HFFc6 (cell line): Measurements from ENCODE around the gene STAM2. TPM values are rescaled to one million over a fixed set of nuclear protein-coding genes. Genes with fewer than 3 reads are reported as not detected.
"Not testable (repeated sequence)": the region's sequence is repeated elsewhere in the genome, so short reads cannot be mapped to it uniquely, and the experiment has no call there.

Source experiments
- DNase-seq: peaks from one replicate; pipeline ENCODE4 v3.0.0-alpha.2; 2018
- H3K27ac Mint-ChIP-seq: 2 replicates; pipeline ENCODE4 v1.8.0; 2020; ENCODE audit warnings: mild to moderate bottlenecking, mixed read lengths
- H3K27me3 Mint-ChIP-seq: 2 replicates; pipeline ENCODE4 v1.8.0; 2021; ENCODE audit warnings: mild to moderate bottlenecking, moderate library complexity, mixed read lengths; ENCODE audit not compliant: insufficient read depth
- H3K36me3 Mint-ChIP-seq: 2 replicates; pipeline ENCODE4 v1.8.0; 2021; ENCODE audit warnings: low read depth, mixed read lengths
- H3K4me1 Mint-ChIP-seq: 2 replicates; pipeline ENCODE4 v1.8.0; 2020; ENCODE audit warnings: low read depth, mixed read lengths
- H3K4me3 Mint-ChIP-seq: 2 replicates; pipeline ENCODE4 v1.8.0; 2020; ENCODE audit warnings: mild to moderate bottlenecking, moderate library complexity, mixed read lengths
- H3K9me3 Mint-ChIP-seq: 2 replicates; pipeline ENCODE4 v1.8.0; 2020; ENCODE audit warnings: mild to moderate bottlenecking, mixed read lengths
- CTCF ChIP-seq: fragments of 200-600 bp; sonication (generic); IDR thresholded peaks from 2 replicates; pipeline ENCODE4 v1.5.0; 2021; ENCODE audit warnings: antibody characterized with exemption, mild to moderate bottlenecking
- total RNA-seq, 6 experiments: library from RNA; stranded (reverse); fragmentation: NEBNext Ultra II Directional; extraction: Animal tissue kit (Norgen Biotek cat#: 25700); gene quantifications; 2 replicates in 1 of 6; 3 replicates in 5 of 6; pipeline ENCODE4 v1.2.3, GENCODE V29; 2021

The STAM2 gene
- total RNA-seq, 6 experiments from 2014 or later: 33.4 to 40.3 (median 38.5) TPM

DNA sequence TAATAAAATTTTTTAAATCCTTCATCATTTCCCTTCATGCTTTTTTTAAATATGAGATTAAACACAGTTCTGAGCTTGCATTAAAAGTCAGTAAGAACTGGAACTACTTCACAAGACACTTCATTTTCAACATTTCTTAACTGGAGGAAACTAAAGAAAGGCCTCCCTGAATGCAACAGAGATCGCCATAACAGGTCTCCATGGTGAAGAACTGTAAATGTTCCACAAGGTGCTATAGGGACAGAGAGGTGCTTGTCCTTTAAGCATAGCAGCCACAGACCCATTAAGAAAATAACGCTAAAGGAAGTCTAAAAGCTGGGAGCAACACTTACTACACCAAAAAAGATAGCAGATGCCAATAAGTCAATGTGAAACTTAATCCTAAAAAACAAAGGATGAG lies 8.5 kb downstream of the STAM2 start:
- no peak for TF ChIP-seq CTCF
- peaks cover 41% of the 10 kb centered on the region for H3K4me1 Mint-ChIP-seq
- peaks cover 9% of the 10 kb centered on the region for H3K36me3 Mint-ChIP-seq
- H3K27ac Mint-ChIP-seq: peak overlapping the region; percentile 67
- no peak for DNase-seq
- no peaks in the 10 kb centered on the region for H3K27me3 Mint-ChIP-seq
- H3K4me3 Mint-ChIP-seq: peak overlapping the region; percentile 67
- H3K9me3 Mint-ChIP-seq: no peaks in the 10 kb centered on the region

DNA sequence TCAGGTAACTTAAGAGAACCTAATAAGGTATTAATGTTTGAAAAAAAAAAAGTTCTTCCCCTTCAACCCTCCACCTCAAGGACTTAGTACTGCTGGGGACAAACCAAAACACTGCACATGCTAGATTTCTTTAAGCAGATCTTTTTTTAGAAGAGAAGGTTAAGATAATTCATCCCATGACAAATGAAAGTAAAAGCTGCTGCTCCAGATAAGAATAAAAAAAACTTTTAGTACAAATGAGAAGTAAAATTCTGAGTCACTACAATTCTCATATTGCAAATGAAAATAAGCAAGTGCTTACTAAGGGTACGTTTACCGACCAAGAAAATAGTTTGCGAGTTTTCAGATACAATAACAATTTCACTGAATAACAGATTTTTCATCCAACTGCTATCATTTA lies 8.9 kb downstream of the STAM2 start:
- Mint-ChIP-seq H3K27me3 (no peaks in the 10 kb centered on the region), H3K27ac (peak overlapping the region; percentile 67), H3K4me3 (peak overlapping the region; percentile 67), H3K9me3 (peaks cover 1% of the 10 kb centered on the region; the same call in 1 of the 2 replicates), H3K4me1 (peaks cover 37% of the 10 kb centered on the region), H3K36me3 (peaks cover 11% of the 10 kb centered on the region)
- DNase-seq: peak; percentile 47
- no peak for TF ChIP-seq CTCF

DNA sequence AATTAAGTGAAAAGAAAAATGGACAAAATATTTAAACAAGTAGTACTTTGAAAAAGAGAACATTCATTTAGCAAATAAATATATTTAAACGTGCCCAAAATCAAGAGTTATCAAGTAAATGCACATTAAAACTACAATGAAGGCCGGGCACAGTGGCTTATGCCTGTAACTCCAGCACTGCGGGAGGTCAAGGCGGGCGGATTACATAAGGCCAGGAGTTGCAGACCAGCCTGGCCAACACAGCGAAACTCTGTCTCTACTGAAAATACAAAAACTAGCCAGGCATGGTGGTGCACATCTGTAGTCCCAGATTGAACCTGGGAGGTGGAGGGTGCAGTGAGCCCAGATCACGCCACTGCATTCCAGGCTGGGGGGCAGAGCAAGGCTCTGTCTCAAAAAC lies 9.8 kb downstream of the STAM2 start:
- DNase-seq: no peak
- H3K36me3 Mint-ChIP-seq: peaks cover 15% of the 10 kb centered on the region
- H3K27me3 Mint-ChIP-seq: no peaks in the 10 kb centered on the region
- H3K9me3 Mint-ChIP-seq: peaks cover 3% of the 10 kb centered on the region; the same call in 1 of the 2 replicates
- H3K4me3 Mint-ChIP-seq: peak overlapping the region; percentile 67; the same call in 1 of the 2 replicates
- H3K4me1 Mint-ChIP-seq: peaks cover 33% of the 10 kb centered on the region
- no peak for TF ChIP-seq CTCF
- H3K27ac Mint-ChIP-seq: no peak overlapping the region

GRCh38 chr2:152165306-152165705 lies 10.3 kb downstream of the STAM2 start:
- H3K4me3 Mint-ChIP-seq: no peak overlapping the region
- DNase-seq: no peak
- no peak for TF ChIP-seq CTCF
- no peak overlapping the region for H3K27ac Mint-ChIP-seq
- peaks cover 3% of the 10 kb centered on the region; the same call in 1 of the 2 replicates for H3K9me3 Mint-ChIP-seq
- peaks cover 15% of the 10 kb centered on the region for H3K36me3 Mint-ChIP-seq
- no peaks in the 10 kb centered on the region for H3K27me3 Mint-ChIP-seq
- H3K4me1 Mint-ChIP-seq: peaks cover 33% of the 10 kb centered on the region

GRCh38 chr2:152163669-152164068 lies 11.9 kb downstream of the STAM2 start:
- not testable (repeated sequence) for H3K9me3 Mint-ChIP-seq, H3K4me3 Mint-ChIP-seq, H3K27me3 Mint-ChIP-seq

DNA sequence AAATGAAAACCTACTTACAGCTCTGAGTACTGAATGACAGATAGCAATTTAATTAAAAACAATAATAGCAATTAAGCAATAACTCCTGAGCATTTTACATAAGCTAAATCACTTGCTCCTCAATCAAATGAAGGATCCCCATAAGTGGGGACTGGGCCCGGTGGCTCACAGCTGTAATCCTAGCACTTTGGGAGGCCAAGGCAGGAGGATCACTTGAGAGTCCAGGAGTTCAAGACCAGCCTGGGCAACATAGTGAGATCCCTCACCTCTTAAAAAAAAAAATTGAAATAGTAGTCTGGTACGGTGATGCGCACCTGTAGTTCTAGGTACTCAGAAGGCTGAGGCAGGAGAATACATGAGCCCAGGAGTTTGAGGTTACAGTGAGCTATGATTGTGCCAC lies 13.4 kb downstream of the STAM2 start:
- peaks cover 14% of the 10 kb centered on the region for H3K4me1 Mint-ChIP-seq
- no peak overlapping the region for H3K27ac Mint-ChIP-seq
- peaks cover 3% of the 10 kb centered on the region for H3K9me3 Mint-ChIP-seq
- H3K27me3 Mint-ChIP-seq: no peaks in the 10 kb centered on the region
- no peak for DNase-seq
- TF ChIP-seq CTCF: no peak
- no peak overlapping the region for H3K4me3 Mint-ChIP-seq
- peaks cover 30% of the 10 kb centered on the region for H3K36me3 Mint-ChIP-seq

More at GRCh38 chr2:152163669-152164068, 11.9 kb downstream of the STAM2 start:
- not testable (repeated sequence) for H3K27ac Mint-ChIP-seq, DNase-seq
- peaks cover 21% of the 10 kb centered on the region for H3K4me1 Mint-ChIP-seq
- H3K36me3 Mint-ChIP-seq: peaks cover 19% of the 10 kb centered on the region
